Measurements from ENCODE around the gene ZNF398.

DNA sequence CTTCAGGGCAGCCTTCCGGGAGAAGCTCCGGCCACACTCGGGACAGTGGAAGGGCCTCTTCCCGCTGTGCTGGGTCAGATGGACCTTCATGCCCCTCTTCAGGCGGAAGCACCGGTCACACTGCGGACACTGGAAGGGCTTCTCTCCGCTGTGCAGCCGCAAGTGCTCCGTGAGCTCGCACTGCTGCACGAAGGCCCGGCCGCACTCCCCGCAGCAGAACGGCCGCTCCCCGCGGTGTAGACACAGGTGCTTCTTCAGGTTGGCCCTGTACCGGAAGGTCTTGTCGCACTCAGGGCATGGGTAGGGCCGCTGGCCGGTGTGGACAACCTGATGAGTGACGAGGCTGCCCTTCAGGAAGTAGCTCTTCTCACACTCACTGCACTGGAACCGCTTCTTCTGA lies 42.5 kb upstream of the ZNF398 start:
- TF ChIP-seq, protein P1, sequence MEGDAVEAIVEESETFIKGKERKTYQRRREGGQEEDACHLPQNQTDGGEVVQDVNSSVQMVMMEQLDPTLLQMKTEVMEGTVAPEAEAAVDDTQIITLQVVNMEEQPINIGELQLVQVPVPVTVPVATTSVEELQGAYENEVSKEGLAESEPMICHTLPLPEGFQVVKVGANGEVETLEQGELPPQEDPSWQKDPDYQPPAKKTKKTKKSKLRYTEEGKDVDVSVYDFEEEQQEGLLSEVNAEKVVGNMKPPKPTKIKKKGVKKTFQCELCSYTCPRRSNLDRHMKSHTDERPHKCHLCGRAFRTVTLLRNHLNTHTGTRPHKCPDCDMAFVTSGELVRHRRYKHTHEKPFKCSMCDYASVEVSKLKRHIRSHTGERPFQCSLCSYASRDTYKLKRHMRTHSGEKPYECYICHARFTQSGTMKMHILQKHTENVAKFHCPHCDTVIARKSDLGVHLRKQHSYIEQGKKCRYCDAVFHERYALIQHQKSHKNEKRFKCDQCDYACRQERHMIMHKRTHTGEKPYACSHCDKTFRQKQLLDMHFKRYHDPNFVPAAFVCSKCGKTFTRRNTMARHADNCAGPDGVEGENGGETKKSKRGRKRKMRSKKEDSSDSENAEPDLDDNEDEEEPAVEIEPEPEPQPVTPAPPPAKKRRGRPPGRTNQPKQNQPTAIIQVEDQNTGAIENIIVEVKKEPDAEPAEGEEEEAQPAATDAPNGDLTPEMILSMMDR (IDR thresholded peaks at IDR 0.05; ENCODE audit: low read depth, low read length): no peak
- no peak for TF ChIP-seq POLR2A (IDR thresholded peaks at IDR 0.05; ENCODE audit: extremely low read depth, insufficient read length)
- TF ChIP-seq, protein P2, sequence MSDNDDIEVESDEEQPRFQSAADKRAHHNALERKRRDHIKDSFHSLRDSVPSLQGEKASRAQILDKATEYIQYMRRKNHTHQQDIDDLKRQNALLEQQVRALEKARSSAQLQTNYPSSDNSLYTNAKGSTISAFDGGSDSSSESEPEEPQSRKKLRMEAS (IDR thresholded peaks at IDR 0.05; ENCODE audit: low read depth, low read length): no peak

Data from NB4 (cell line).